Liver (tissue), 9 donors: ENCODE results near the gene SNRPN. TPM values are rescaled to one million over a fixed set of nuclear protein-coding genes. Genes with fewer than 3 reads are reported as not detected.
"Not testable (repeated sequence)": the region's sequence is repeated elsewhere in the genome, so short reads cannot be mapped to it uniquely, and the experiment has no call there.

Experiments
- DNase-seq: peaks from one replicate; pipeline ENCODE4 v3.0.0-alpha.2; 2017; ENCODE audit warnings: low spot score
- H3K27ac ChIP-seq, 2 donors: one replicate each; pipeline ENCODE4 v1.7.0; 2013; ENCODE audit warnings: inconsistent platforms in 2 of 2, low read length in 2 of 2, control low read depth in 1 of 2, low read depth in 1 of 2, mild to moderate bottlenecking in 1 of 2
- H3K27me3 ChIP-seq, 4 donors: one replicate each; pipeline versions ENCODE4 v1.6.1 to v1.7.0; 2013; ENCODE audit warnings: low read length in 3 of 4, inconsistent platforms in 1 of 4, mild to moderate bottlenecking in 1 of 4, moderate library complexity in 1 of 4; ENCODE audit not compliant: control insufficient read depth in 4 of 4, insufficient read depth in 4 of 4
- H3K36me3 ChIP-seq, 4 donors: one replicate each; pipeline versions ENCODE4 v1.6.1 to v1.7.0; 2013; ENCODE audit warnings: low read length in 3 of 4, mild to moderate bottlenecking in 3 of 4, low read depth in 1 of 4, moderate library complexity in 1 of 4; ENCODE audit not compliant: control insufficient read depth in 4 of 4, insufficient read depth in 3 of 4
- H3K4me1 ChIP-seq, 4 donors: one replicate each; pipeline versions ENCODE4 v1.6.1 to v1.7.0; 2013; ENCODE audit warnings: low read length in 3 of 4, mild to moderate bottlenecking in 3 of 4, moderate library complexity in 1 of 4; ENCODE audit not compliant: control insufficient read depth in 4 of 4, insufficient read depth in 4 of 4
- H3K4me3 ChIP-seq, 3 donors: one replicate each; pipeline versions ENCODE4 v1.6.1 to v1.7.0; 2013; ENCODE audit warnings: low read length in 3 of 3, control low read depth in 1 of 3, low read depth in 1 of 3, mild to moderate bottlenecking in 1 of 3
- H3K9ac ChIP-seq, 2 donors: one replicate each; pipeline ENCODE4 v1.7.0; 2013; ENCODE audit warnings: low read length in 2 of 2, mild to moderate bottlenecking in 2 of 2, moderate library complexity in 2 of 2, control low read depth in 1 of 2, low read depth in 1 of 2
- H3K9me3 ChIP-seq, 4 donors: one replicate each; pipeline versions ENCODE4 v1.6.1 to v1.7.0; 2013; ENCODE audit warnings: low read length in 3 of 4; ENCODE audit not compliant: control insufficient read depth in 4 of 4
- CTCF ChIP-seq: fragments of 150-350 bp; IDR thresholded peaks from 2 replicates; pipeline ENCODE4 v1.5.1; 2017; ENCODE audit warnings: improper control_type of control experiment, low read depth, low read length; ENCODE audit not compliant: missing input control
- EGR1 ChIP-seq, 2 donors: IDR thresholded peaks; 2 replicates each; pipeline ENCODE4 v1.6.1; 2016 to 2018; ENCODE audit warnings: antibody characterized with exemption in 2 of 2, low read depth in 2 of 2
- FOXA1 ChIP-seq: IDR thresholded peaks from 2 replicates; pipeline ENCODE4 v1.6.1; 2016; ENCODE audit warnings: antibody characterized with exemption
- FOXA2 ChIP-seq: IDR thresholded peaks from 2 replicates; pipeline ENCODE4 v1.6.1; 2016; ENCODE audit warnings: antibody characterized with exemption
- HNF4A ChIP-seq, 2 donors: conservative IDR thresholded peaks; 2 replicates each; pipeline ENCODE4 v1.6.1; 2016; ENCODE audit warnings: antibody characterized with exemption in 2 of 2, mild to moderate bottlenecking in 2 of 2
- HNF4G ChIP-seq: IDR thresholded peaks from 2 replicates; pipeline ENCODE4 v1.6.1; 2016; ENCODE audit warnings: antibody characterized with exemption
- JUND ChIP-seq, 2 donors: IDR thresholded peaks; 2 replicates each; pipeline ENCODE4 v1.6.1; 2016; ENCODE audit warnings: antibody characterized with exemption in 2 of 2
- NR2F2 ChIP-seq: IDR thresholded peaks from 2 replicates; pipeline ENCODE4 v1.6.1; 2016; ENCODE audit warnings: antibody characterized with exemption
- RAD21 ChIP-seq, 2 donors: IDR thresholded peaks; 2 replicates each; pipeline ENCODE4 v1.6.1; 2016; ENCODE audit warnings: antibody characterized with exemption in 2 of 2, mild to moderate bottlenecking in 2 of 2
- RXRA ChIP-seq, 2 donors: IDR thresholded peaks; 2 replicates each; pipeline ENCODE4 v1.6.1; 2017 to 2018; ENCODE audit warnings: antibody characterized with exemption in 2 of 2, mild to moderate bottlenecking in 1 of 2
- SP1 ChIP-seq: IDR thresholded peaks from 2 replicates; pipeline ENCODE4 v1.6.1; 2018; ENCODE audit warnings: antibody characterized with exemption, mild to moderate bottlenecking
- WGBS: extraction: QIAGEN DNeasy Blood & Tissue Kit; methylation state at CpG from one replicate; pipeline ENCODE4 v1.1.7; 2013; 5-methylcytosine and 5-hydroxymethylcytosine counted together
- polyA plus RNA-seq, 2 donors: library from polyadenylated mRNA; stranded (reverse) in 1 of 2; unstranded in 1 of 2; fragments of 200-250 nt in 1 of 2; fragments of >200 nt in 1 of 2; fragmentation: Nextera tagmentation in 1 of 2; extraction: Ambion mirVana in 1 of 2; gene quantifications; one replicate each; pipeline versions ENCODE4 v1.2.1 to v1.2.3, GENCODE V29; 2013 to 2015
- total RNA-seq, 2 donors: library from RNA; depleted of rRNA; stranded (reverse); fragments of >200 nt; gene quantifications; one replicate each; pipeline ENCODE4 v1.2.3, GENCODE V29; 2014
- TF ChIP-seq, protein P1 (sequence below): IDR thresholded peaks from 2 replicates; pipeline ENCODE4 v1.6.1; 2016; ENCODE audit warnings: antibody characterized with exemption
- donor health status: healthy.
- donor health status: healthy.
- donor health status: healthy.
- donor health status: healthy.
- donor health status: healthy.

Gene SNRPN
- total and polyA plus RNA-seq, 4 donors = 29.9 to 90.7 (median 44.4) TPM

- no peaks in the 10 kb centered on the region for H3K9me3 ChIP-seq
- H3K9ac ChIP-seq = no peak overlapping the region
- TF ChIP-seq RAD21 (IDR thresholded peaks at IDR 0.05) (no peak), HNF4G (no peak), SP1 (peak; percentile 28)
- 81% methylated on average over 2 of the region's 2 CpGs for WGBS
- no peak overlapping the region for H3K4me3 ChIP-seq
- no peaks in the 10 kb centered on the region for H3K4me1 ChIP-seq
- no peaks in the 10 kb centered on the region for H3K27me3 ChIP-seq
- no peak overlapping the region for H3K27ac ChIP-seq
- no peaks in the 10 kb centered on the region for H3K36me3 ChIP-seq
- DNase-seq = no peak
Measured at GRCh38 chr15:24919446-24919845, 35.3 kb upstream of the SNRPN start.

GRCh38 chr15:24922781-24923180 lies 32.0 kb upstream of the SNRPN start:
- H3K27ac ChIP-seq = not testable (repeated sequence)
- WGBS = 85% methylated on average over 6 of the region's 6 CpGs

GRCh38 chr15:24924153-24924552 lies 30.6 kb upstream of the SNRPN start:
- Histone ChIP-seq H3K4me1 (no peaks in the 10 kb centered on the region), H3K9ac (no peak overlapping the region), H3K36me3 (no peaks in the 10 kb centered on the region), H3K27ac (no peak overlapping the region), H3K27me3 (peaks cover 0 to 2% (median 0%) of the 10 kb centered on the region in 4 donors), H3K4me3 (no peak overlapping the region), H3K9me3 (no peaks in the 10 kb centered on the region)
- no peak for DNase-seq
- TF ChIP-seq RXRA (IDR thresholded peaks at IDR 0.05) (no peak), NR2F2 (no peak), EGR1 (IDR thresholded peaks at IDR 0.05; ENCODE audit: low read depth in 2 of 2) (no peak), CTCF (no peak), SP1 (no peak), HNF4A (conservative IDR thresholded peaks at IDR 0.05) (no peak)
- TF ChIP-seq, protein P1, sequence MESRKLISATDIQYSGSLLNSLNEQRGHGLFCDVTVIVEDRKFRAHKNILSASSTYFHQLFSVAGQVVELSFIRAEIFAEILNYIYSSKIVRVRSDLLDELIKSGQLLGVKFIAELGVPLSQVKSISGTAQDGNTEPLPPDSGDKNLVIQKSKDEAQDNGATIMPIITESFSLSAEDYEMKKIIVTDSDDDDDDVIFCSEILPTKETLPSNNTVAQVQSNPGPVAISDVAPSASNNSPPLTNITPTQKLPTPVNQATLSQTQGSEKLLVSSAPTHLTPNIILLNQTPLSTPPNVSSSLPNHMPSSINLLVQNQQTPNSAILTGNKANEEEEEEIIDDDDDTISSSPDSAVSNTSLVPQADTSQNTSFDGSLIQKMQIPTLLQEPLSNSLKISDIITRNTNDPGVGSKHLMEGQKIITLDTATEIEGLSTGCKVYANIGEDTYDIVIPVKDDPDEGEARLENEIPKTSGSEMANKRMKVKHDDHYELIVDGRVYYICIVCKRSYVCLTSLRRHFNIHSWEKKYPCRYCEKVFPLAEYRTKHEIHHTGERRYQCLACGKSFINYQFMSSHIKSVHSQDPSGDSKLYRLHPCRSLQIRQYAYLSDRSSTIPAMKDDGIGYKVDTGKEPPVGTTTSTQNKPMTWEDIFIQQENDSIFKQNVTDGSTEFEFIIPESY = no peak
- WGBS = 56% methylated on average over 3 of the region's 3 CpGs

More at GRCh38 chr15:24922781-24923180, 32.0 kb upstream of the SNRPN start:
- H3K36me3 ChIP-seq, H3K9ac ChIP-seq, H3K4me1 ChIP-seq, H3K27me3 ChIP-seq, DNase-seq, H3K9me3 ChIP-seq, H3K4me3 ChIP-seq: not testable (repeated sequence)

GRCh38 chr15:24924621-24925020 lies 30.2 kb upstream of the SNRPN start:
- H3K27ac ChIP-seq = no peak overlapping the region
- no peak overlapping the region for H3K4me3 ChIP-seq
- H3K9me3 ChIP-seq = no peaks in the 10 kb centered on the region
- peaks cover 0 to 2% (median 0%) of the 10 kb centered on the region in 4 donors for H3K27me3 ChIP-seq
- H3K4me1 ChIP-seq = no peaks in the 10 kb centered on the region
- no peaks in the 10 kb centered on the region for H3K36me3 ChIP-seq
- 59% methylated on average over 2 of the region's 2 CpGs for WGBS
- DNase-seq = no peak
- no peak overlapping the region for H3K9ac ChIP-seq
- TF ChIP-seq, protein P1 = no peak
- TF ChIP-seq JUND (IDR thresholded peaks at IDR 0.05) (no peak), FOXA2 (no peak), CTCF (no peak), FOXA1 (no peak), NR2F2 (no peak)
